SK-N-SH (cell line): Measurements from ENCODE around the gene PPEF1. TPM values are rescaled to one million over a fixed set of nuclear protein-coding genes. Genes with fewer than 3 reads are reported as not detected.

Source experiments
- CTCF ChIA-PET: fragments of 300-600, 350-600 bp; formaldehyde crosslinking; extraction: SDS; loops from one replicate; lab custom pipeline; 2021; lab: Yijun Ruan, JAX
- POLR2A ChIA-PET: fragments of 350-600 bp; sonication (Branson Sonifier 250); formaldehyde crosslinking; extraction: SDS; loops from one replicate; lab custom pipeline; 2020; ENCODE audit warnings: antibody characterized with exemption, inconsistent platforms; lab: Yijun Ruan, JAX
- DNase-seq: peaks from one replicate; pipeline ENCODE4 v3.0.0; 2012
- H2AFZ ChIP-seq: fragments of 200-600 bp; sonication (generic); 2 replicates; pipeline ENCODE4 v1.8.1; 2016; ENCODE audit warnings: antibody characterized with exemption, mild to moderate bottlenecking, low read depth
- H3F3A ChIP-seq: fragments of 200-600 bp; sonication (generic); replicated peaks from 2 replicates; pipeline ENCODE3; 2016; ENCODE audit warnings: antibody characterized with exemption, mild to moderate bottlenecking; ENCODE audit not compliant: insufficient read depth
- H3K27ac ChIP-seq, 2 experiments: fragments of 200-500 bp in 1 of 2; fragments of 200-600 bp in 1 of 2; sonication (Bioruptor generic) in 1 of 2; sonication (generic), shearing (Covaris generic) in 1 of 2; 2 replicates each; pipeline versions ENCODE4 v1.5.1 to v1.6.1; 2014 to 2016; ENCODE audit warnings: low read depth in 2 of 2, inconsistent platforms in 1 of 2, low read length in 1 of 2, mild to moderate bottlenecking in 1 of 2, mixed read lengths in 1 of 2
- H3K27me3 ChIP-seq: fragments of 200-600 bp; sonication (generic), shearing (Covaris generic); 2 replicates; pipeline ENCODE4 v1.6.1; 2016; ENCODE audit warnings: mixed run types; ENCODE audit not compliant: insufficient read depth
- H3K36me3 ChIP-seq, 2 experiments: fragments of 200-500 bp in 1 of 2; fragments of 200-600 bp in 1 of 2; sonication (Bioruptor generic) in 1 of 2; sonication (generic) in 1 of 2; replicated peaks in 1 of 2; 2 replicates each; pipeline versions ENCODE3 to v1.5.1; 2014 to 2016; ENCODE audit warnings: low read length in 1 of 2, mild to moderate bottlenecking in 1 of 2; ENCODE audit not compliant: insufficient read depth in 2 of 2, control insufficient read depth in 1 of 2
- H3K4me1 ChIP-seq, 2 experiments: fragments of 200-500 bp in 1 of 2; fragments of 200-600 bp in 1 of 2; sonication (Bioruptor generic) in 1 of 2; sonication (generic), shearing (Covaris generic) in 1 of 2; 2 replicates each; pipeline versions ENCODE4 v1.5.1 to v1.6.1; 2014 to 2016; ENCODE audit warnings: low read depth in 1 of 2, low read length in 1 of 2, mixed run types in 1 of 2; ENCODE audit not compliant: insufficient read depth in 2 of 2, control insufficient read depth in 1 of 2
- H3K4me2 ChIP-seq: fragments of 200-600 bp; sonication (generic), shearing (Covaris generic); 2 replicates; pipeline ENCODE4 v1.6.1; 2017; ENCODE audit warnings: mixed run types
- H3K4me3 ChIP-seq, 2 experiments: fragments of 200-500 bp in 1 of 2; fragments of 200-600 bp in 1 of 2; sonication (Bioruptor generic) in 1 of 2; sonication (generic), shearing (Covaris generic) in 1 of 2; 2 replicates each; pipeline versions ENCODE4 v1.5.1 to v1.8.1; 2014 to 2016; ENCODE audit warnings: low read depth in 2 of 2, inconsistent platforms in 1 of 2, low read length in 1 of 2, mild to moderate bottlenecking in 1 of 2, mixed read lengths in 1 of 2, moderate library complexity in 1 of 2
- H3K79me2 ChIP-seq: fragments of 200-600 bp; sonication (generic); 2 replicates; pipeline ENCODE4 v1.8.1; 2017; ENCODE audit warnings: mild to moderate bottlenecking; ENCODE audit not compliant: insufficient read depth
- H3K9ac ChIP-seq: fragments of 200-600 bp; sonication (generic); 2 replicates; pipeline ENCODE4 v1.6.1; 2017; ENCODE audit warnings: mixed run types
- H3K9me2 ChIP-seq: fragments of 200-600 bp; sonication (generic); 2 replicates; pipeline ENCODE4 v1.6.1; 2017; ENCODE audit warnings: mixed run types
- H3K9me3 ChIP-seq: fragments of 200-600 bp; sonication (generic); 2 replicates; pipeline ENCODE4 v1.6.1; 2017; ENCODE audit warnings: mixed run types, mild to moderate bottlenecking, moderate library complexity
- H4K20me1 ChIP-seq: fragments of 200-600 bp; sonication (generic); 2 replicates; pipeline ENCODE4 v1.6.1; 2017; ENCODE audit warnings: mild to moderate bottlenecking, mixed run types; ENCODE audit not compliant: insufficient read depth
- CHD2 ChIP-seq: fragments of 150-350 bp; IDR thresholded peaks from 2 replicates; pipeline ENCODE4 v1.6.1; 2018; ENCODE audit warnings: low read length; ENCODE audit not compliant: partially characterized antibody
- ELF1 ChIP-seq: IDR thresholded peaks from 2 replicates; pipeline ENCODE4 v1.4.0; 2012
- EP300 ChIP-seq, 2 experiments: IDR thresholded peaks; 2 replicates each; pipeline versions ENCODE4 v1.4.0 to v1.6.1; 2012; ENCODE audit warnings: borderline replicate concordance in 1 of 2, low read depth in 1 of 2, low read length in 1 of 2
- EZH2phosphoT487 ChIP-seq: fragments of 200-600 bp; sonication (generic); IDR thresholded peaks from 2 replicates; pipeline ENCODE4 v1.6.1; 2017; ENCODE audit warnings: low read depth, mixed run types, mild to moderate bottlenecking, antibody characterized with exemption, moderate library complexity, borderline replicate concordance
- FOSL2 ChIP-seq: IDR thresholded peaks from 2 replicates; pipeline ENCODE4 v1.4.0; 2012; ENCODE audit warnings: low read depth, mild to moderate bottlenecking, moderate library complexity, borderline replicate concordance
- GATA2 ChIP-seq: sonication (generic); formaldehyde crosslinking; IDR thresholded peaks from 2 replicates; pipeline ENCODE4 v1.5.0; 2020; ENCODE audit warnings: mild to moderate bottlenecking, missing genetic modification reagents
- MEF2A ChIP-seq: IDR thresholded peaks from 2 replicates; pipeline ENCODE4 v1.4.0; 2012; ENCODE audit warnings: low read depth, borderline replicate concordance
- MXI1 ChIP-seq: IDR thresholded peaks from 2 replicates; pipeline ENCODE4 v1.6.1; 2012; ENCODE audit warnings: mild to moderate bottlenecking, low read depth, low read length, improper control_type of control experiment
- RAD21 ChIP-seq: IDR thresholded peaks from 2 replicates; pipeline ENCODE4 v1.6.1; 2012; ENCODE audit warnings: mild to moderate bottlenecking, low read length
- RCOR1 ChIP-seq: fragments of 150-350 bp; IDR thresholded peaks from 2 replicates; pipeline ENCODE4 v1.6.1; 2017; ENCODE audit warnings: antibody characterized with exemption, low read length
- RFX5 ChIP-seq: IDR thresholded peaks from 2 replicates; pipeline ENCODE4 v1.6.1; 2012; ENCODE audit warnings: mild to moderate bottlenecking, improper control_type of control experiment, low read length
- RXRA ChIP-seq: IDR thresholded peaks from 2 replicates; pipeline ENCODE4 v1.4.0; 2012; ENCODE audit warnings: low read depth, mild to moderate bottlenecking, borderline replicate concordance
- TAF1 ChIP-seq: IDR thresholded peaks from 2 replicates; pipeline ENCODE4 v1.6.1; 2012; ENCODE audit warnings: low read depth, mild to moderate bottlenecking, low read length, moderate library complexity, borderline replicate concordance
- TCF12 ChIP-seq: IDR thresholded peaks from 2 replicates; pipeline ENCODE4 v1.4.0; 2012
- WGBS: methylation state at CpG from one replicate; pipeline ENCODE4 v1.1.6; 2017; ENCODE audit warnings: low lambda C conversion rate; 5-methylcytosine and 5-hydroxymethylcytosine counted together
- polyA plus RNA-seq, 3 experiments: library from polyadenylated mRNA; depleted of rRNA; stranded (reverse); fragments of >200 nt; gene quantifications; 2 replicates each; pipeline ENCODE4 v1.2.3, GENCODE V29; 2012
- TF ChIP-seq, protein P1 (sequence below): fragments of 150-350 bp; IDR thresholded peaks from 2 replicates; pipeline ENCODE4 v1.6.1; 2017; ENCODE audit warnings: antibody characterized with exemption, low read length, low read depth, borderline replicate concordance
- TF ChIP-seq, protein P2 (sequence below): IDR thresholded peaks from 2 replicates; pipeline ENCODE4 v1.4.0; 2012; ENCODE audit warnings: low read depth
- TF ChIP-seq, protein P3 (sequence below): IDR thresholded peaks from 2 replicates; pipeline ENCODE4; 2012
- TF ChIP-seq, protein P4 (sequence below): fragments of 150-350 bp; IDR thresholded peaks from 2 replicates; pipeline ENCODE4 v1.6.1; 2016; ENCODE audit warnings: mild to moderate bottlenecking, low read depth, low read length

Gene PPEF1
- polyA plus RNA-seq, 1 of the 3 experiments (the other 2 are of a cell fraction) = 0.16 TPM

DNA sequence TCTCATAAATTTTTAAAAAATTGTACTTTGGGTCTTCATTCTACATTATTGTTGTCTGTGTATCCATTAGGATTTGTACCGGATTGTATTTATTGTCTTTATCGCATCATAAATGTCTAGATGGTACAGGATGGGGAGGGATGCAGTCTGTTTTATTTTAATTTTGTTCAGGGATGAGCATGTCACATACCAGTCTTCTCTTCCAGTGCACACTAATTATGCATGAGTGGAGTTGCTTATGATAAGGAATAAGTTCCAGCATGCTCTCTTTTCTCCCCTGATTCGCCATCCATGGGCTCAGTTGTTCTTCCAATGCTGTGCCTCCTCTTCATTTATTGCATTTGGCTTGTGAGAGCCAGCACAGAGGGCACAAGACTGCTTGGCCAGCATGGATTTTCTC is 54.3 kb downstream of the PPEF1 start:
- Histone ChIP-seq H3K4me3 (no peak overlapping the region; a peak in 1 of 4 replicates), H3K27ac (peak overlapping the region in 1 of 2 experiments; percentile 96; a peak in 2 of 4 replicates), H3K4me1 (peaks cover 0 to 49% of the 10 kb centered on the region in 2 experiments; a peak in 2 of 4 replicates), H3K4me2 (no peak overlapping the region), H2AFZ (no peak overlapping the region), H3K9me3 (no peaks in the 10 kb centered on the region), H3K9me2 (no peaks in the 10 kb centered on the region), H3K9ac (no peak overlapping the region), H3K79me2 (no peaks in the 10 kb centered on the region), H3K27me3 (no peaks in the 10 kb centered on the region), H4K20me1 (no peaks in the 10 kb centered on the region), H3F3A (no peaks in the 10 kb centered on the region), H3K36me3 (no peaks in the 10 kb centered on the region)
- WGBS = 61% methylated on average over 3 of the region's 3 CpGs
- POLR2A ChIA-PET = no interaction called here
- CTCF ChIA-PET = no interaction called here
- TF ChIP-seq RCOR1 (peak; percentile 74), TAF1 (no peak), EZH2phosphoT487 (no peak), ELF1 (no peak), CHD2 (no peak), GATA2 (peak; percentile 56), TCF12 (0 out of 2 replicates have a peak, but pooled peaks have one; percentile 8), EP300 (IDR thresholded peaks at IDR 0.05; ENCODE audit: borderline replicate concordance in 1 of 2, low read depth in 1 of 2, low read length in 1 of 2) (peak in 1 of 2 experiments; percentile 58; a peak in 1 of 4 replicates), MEF2A (no peak), RAD21 (no peak), FOSL2 (no peak), RFX5 (no peak), RXRA (no peak), MXI1 (0 out of 2 replicates have a peak, but pooled peaks have one; percentile 35)
- TF ChIP-seq, protein P1, sequence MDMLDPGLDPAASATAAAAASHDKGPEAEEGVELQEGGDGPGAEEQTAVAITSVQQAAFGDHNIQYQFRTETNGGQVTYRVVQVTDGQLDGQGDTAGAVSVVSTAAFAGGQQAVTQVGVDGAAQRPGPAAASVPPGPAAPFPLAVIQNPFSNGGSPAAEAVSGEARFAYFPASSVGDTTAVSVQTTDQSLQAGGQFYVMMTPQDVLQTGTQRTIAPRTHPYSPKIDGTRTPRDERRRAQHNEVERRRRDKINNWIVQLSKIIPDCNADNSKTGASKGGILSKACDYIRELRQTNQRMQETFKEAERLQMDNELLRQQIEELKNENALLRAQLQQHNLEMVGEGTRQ = no peak
- TF ChIP-seq, protein P2, sequence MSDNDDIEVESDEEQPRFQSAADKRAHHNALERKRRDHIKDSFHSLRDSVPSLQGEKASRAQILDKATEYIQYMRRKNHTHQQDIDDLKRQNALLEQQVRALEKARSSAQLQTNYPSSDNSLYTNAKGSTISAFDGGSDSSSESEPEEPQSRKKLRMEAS = no peak
- TF ChIP-seq, protein P3, sequence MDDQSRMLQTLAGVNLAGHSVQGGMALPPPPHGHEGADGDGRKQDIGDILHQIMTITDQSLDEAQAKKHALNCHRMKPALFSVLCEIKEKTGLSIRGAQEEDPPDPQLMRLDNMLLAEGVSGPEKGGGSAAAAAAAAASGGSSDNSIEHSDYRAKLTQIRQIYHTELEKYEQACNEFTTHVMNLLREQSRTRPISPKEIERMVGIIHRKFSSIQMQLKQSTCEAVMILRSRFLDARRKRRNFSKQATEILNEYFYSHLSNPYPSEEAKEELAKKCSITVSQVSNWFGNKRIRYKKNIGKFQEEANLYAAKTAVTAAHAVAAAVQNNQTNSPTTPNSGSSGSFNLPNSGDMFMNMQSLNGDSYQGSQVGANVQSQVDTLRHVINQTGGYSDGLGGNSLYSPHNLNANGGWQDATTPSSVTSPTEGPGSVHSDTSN = no peak
- TF ChIP-seq, protein P4, sequence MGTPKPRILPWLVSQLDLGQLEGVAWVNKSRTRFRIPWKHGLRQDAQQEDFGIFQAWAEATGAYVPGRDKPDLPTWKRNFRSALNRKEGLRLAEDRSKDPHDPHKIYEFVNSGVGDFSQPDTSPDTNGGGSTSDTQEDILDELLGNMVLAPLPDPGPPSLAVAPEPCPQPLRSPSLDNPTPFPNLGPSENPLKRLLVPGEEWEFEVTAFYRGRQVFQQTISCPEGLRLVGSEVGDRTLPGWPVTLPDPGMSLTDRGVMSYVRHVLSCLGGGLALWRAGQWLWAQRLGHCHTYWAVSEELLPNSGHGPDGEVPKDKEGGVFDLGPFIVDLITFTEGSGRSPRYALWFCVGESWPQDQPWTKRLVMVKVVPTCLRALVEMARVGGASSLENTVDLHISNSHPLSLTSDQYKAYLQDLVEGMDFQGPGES = no peak
- peak; percentile 45 for DNase-seq
